SU-DHL-6 (cell line): Measurements from ENCODE around the gene SH2D1A.

Source experiments
- CTCF ChIP-seq: fragments of 200-600 bp; sonication (generic); IDR thresholded peaks from one replicate; pipeline ENCODE4 v1.5.1; 2017; ENCODE audit warnings: antibody characterized with exemption, mild to moderate bottlenecking, low read length, moderate library complexity; ENCODE audit not compliant: insufficient read depth, poor library complexity, severe bottlenecking
- EZH2phosphoT487 ChIP-seq: fragments of 200-600 bp; sonication (generic), shearing (Covaris generic); conservative IDR thresholded peaks from 2 replicates; pipeline ENCODE4 v1.6.1; 2018; ENCODE audit warnings: mild to moderate bottlenecking, antibody characterized with exemption, low read length, moderate library complexity, mixed read lengths

GRCh38 chrX:124347242-124347641 lies 879 bp downstream of the SH2D1A start:
- TF ChIP-seq CTCF (no peak), EZH2phosphoT487 (no peak)
